CD4-positive, alpha-beta T cell treated with Interleukin-2 at 100 ng/mL for 4 hours (primary cell): ENCODE results near the gene ATG4A.

Experiments
- DNase-seq: peaks from one replicate; pipeline ENCODE4 v3.0.0-alpha.2; 2020; ENCODE audit warnings: low spot score

ATG4A gene

DNA sequence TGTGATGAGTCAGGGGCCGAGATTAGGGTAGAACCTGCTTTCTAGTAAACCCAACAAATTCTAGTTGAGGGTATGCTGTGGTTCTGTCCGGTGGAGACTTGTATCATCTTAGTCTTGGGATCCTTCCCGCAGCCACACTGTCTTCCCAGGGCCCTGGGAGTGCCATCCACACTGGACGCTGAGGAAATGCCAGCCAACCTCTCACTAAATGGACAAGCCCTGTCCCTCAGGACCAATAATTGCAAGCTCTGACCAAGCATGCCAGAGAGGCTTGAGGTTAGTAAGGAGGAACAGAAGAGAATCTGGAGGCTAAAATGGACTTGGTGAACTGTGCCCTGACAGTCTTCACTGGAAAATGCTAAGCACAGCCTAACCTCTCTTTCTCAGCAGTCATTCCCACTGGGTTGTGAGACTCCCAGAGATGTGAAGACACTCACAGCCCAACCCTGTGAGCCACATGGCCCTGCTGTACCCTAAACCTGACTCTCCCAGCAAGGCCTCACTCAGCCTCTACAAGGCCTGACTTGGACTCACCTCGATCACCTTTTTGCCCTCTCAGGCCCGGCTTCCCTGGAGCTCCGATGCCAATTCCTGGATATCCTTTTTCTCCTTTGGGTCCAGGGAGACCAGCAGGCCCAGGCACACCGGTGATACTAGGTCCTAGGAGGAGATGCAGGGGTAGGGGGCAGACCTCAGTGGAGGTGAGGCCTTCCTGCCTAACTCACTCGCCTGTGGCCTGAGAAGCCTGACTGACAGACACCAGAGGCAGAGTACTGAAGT is 77.6 kb downstream of the ATG4A start:
- no peak for DNase-seq

DNA sequence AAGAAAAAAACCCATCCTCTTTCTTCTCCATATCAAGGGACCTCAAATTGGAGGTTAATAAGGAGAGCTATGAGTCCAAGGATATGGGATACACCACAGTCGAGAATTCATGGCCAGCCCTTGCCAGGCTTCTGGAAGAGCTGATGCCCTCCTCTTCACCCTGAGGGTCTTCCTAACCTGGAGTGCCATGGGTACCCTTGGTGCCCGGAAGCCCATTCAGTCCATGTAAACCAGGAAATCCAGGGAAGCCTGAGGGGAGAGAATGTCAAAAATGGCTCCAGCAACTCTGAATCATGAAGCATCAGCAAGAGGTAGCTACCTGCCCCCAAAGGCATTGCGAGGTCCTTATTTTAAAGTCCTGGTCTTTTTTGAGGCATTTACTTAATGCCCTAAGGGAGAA is 78.2 kb downstream of the ATG4A start:
- DNase-seq, result no peak

DNA sequence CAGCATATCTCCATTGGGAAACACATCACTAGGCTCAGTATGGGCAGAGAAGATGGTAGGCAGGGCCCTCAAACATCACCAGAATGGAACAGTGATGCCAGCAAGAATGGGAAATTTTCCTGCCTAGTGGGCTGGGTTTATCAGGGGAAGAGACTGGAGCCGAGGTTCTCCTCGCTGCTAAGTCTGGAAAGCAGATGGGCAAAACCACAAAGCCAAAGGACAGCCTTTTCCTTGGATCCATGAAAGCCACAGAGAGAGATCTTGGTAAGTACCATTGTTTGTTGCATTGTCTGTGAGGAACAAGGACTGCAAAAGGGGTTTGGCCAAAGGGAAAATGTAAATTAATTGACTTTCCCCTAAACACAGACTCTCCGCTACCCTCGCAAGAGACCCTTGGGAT is 80.1 kb downstream of the ATG4A start:
- DNase-seq, result no peak

DNA sequence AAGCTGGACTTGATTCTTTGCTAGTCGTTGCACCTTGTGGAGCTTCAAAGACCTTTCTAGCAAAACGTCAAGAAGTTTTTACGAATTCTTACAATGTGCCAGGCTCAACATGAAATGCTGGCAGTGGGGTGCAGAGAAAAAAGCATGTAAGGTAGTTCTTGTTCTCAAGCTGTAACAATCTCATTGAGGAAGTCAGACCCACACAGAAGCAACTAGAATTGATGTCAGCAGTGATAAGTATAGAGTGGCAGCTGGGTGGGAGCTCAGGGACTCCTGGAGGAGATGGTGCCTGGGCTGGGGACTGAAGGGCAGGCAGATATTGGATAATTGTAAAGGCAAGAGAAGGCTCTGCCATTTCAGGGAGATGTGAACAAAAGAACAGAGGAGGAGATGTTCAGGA is 82.3 kb downstream of the ATG4A start:
- DNase-seq, result no peak

DNA sequence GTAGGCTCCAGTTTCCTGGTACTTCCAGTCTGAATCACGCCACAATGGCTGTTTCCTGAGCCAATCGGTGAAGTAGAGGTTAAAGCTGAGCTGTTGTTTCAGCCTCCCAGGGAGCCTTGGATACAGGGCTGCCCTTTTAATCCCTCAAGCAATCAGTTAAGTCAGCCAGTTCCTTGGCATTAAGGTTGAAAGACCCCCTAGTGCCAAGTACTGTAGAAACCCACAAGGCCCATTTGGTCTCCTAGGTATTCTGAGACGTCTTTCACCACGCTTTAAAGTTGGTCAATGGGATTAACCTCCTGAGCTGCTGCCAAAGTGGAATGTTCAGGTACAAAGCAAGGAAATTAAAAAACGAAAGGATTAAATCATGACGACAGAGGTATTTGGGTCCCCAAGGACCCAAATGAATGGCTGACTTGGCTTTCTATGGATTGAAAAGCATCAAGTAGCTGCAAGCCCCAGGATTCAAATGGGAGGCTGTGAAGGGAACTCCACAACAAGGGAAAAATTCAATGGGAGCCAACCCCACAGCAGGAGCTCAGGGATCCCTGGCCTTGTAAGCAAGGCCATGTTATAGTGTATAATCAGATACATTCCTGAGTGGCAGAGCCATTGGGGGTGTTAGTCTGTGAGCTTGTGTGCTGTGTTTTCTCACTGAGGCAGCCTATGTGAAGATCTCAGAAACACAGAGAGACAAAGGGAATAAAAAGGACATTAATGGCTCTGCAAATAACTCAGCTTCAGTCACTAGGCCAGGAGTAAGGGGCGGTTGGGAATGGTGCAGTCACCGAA is 86.0 kb downstream of the ATG4A start:
- no peak for DNase-seq

DNA sequence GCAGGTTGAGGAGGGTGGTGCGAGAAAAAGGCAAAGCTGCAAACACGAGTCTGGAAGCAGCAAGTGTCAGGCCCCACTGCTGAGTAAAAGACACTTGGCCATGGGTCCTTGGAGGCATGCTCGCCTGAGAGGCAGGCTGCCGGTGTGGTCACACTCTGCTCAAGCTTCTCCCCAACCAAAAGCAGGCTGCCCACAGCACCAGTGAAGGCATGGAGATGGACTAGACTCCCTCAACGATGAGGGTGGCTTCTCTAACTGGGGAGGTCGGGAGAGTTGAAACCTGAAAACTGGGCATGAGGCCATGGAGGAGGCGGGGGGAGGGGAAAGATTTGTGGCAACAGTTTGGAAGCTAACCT is 86.5 kb downstream of the ATG4A start:
- DNase-seq, result no peak

DNA sequence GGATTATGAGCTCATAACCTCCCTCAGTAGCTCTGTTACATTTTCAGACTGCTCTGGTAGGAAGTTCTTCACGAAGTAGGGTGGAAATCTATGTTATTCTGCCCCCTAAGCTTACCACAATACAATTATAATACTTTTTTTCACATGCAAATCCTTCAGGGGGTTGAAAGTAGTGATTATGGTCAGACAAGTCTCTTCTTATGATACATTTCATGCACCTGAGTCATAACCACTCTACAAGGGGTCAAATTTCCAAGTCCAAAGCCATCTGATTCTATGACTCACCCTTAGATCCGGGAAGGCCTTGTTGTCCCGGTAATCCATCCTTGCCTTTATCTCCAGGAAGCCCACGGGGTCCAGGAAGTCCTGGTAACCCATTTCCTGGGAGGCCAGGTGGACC is 95.2 kb downstream of the ATG4A start:
- DNase-seq, result no peak

DNA sequence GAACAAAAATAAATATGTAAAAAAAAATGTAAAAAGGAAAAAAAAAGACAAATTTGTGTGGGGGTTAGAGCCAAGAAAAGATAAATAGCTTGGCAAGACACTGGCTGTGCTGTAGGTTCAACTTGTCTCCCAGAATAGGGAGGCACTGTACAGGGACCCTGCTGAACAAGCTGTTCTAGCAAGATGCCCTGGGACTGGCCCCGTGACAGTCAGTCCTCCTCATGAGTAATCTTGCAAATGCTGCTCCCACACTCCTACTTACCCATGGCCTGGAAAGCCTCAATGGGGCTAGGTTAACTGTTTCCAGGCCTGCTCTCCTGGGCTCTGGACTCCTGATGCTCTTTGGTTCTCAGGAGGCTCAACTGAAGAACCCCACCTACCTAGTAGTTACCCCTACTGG is 106.8 kb downstream of the ATG4A start:
- DNase-seq, result no peak

DNA sequence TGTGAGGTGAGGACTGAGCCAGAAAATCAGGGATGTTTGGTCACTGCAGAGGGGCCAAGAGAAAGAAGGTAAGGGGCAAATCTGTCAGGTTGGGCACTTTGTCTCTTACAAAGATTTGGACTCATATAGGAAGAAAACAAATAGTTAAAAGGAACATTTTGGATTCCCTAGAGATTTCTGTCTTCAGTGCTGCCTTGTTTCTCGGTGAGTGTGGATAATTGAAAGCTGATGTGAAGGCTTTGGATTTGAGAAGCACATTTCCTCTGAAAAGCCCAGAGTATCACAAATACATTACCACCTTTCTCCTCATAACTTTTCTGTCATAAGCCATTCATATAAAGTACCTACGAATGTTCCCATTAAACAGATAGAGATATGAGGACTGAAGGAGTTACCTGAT is 107.5 kb downstream of the ATG4A start:
- no peak for DNase-seq

DNA sequence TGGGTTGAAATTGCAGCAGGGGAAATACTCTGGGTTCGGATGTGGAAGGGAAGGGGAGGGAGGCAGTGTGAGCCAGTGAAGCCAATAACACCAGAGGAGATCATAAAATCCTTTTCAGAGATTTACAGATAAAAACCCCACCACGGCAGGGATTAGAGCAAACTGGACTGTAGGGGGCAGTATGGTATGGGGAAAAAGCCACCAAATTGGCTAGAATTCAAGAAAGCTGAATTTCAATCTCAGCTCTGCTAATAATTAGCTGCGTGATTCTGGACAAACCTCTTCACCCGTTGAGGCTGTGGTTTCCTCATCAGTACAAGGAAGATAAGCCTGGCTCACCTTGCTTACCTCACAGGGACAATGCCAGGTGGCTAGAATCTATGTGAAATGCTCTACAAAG is 108.1 kb downstream of the ATG4A start:
- no peak for DNase-seq

DNA sequence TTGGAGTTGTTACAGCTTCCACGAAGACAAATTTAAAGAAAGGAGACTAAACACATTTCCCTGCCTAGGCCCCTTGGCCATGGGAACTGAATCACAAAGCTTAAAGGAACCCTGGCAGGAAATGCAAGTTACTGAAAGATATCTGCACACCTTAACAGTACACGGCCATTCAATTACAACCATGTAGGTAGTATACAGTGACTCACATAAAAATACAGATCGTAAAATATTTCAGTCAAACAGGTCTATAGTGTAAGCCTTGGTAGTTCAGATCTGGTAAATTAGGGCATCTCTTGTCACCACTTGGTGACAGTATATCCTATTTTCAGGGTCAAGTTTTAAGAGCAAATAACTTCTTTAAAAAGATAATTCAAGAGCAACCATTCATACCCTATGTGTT is 112.0 kb downstream of the ATG4A start:
- no peak for DNase-seq
